Measurements from ENCODE around the gene AUTS2.

The AUTS2 gene

GRCh38 chr7:69739931-69740431, 141.7 kb downstream of the AUTS2 start:
- Histone ChIP-seq H3K9me3 (ENCODE audit: insufficient read depth, low read depth, low read length) (no peaks in the 10 kb centered on the region), H4K20me1 (ENCODE audit: insufficient read depth, low read length, poor library complexity, severe bottlenecking) (peaks cover 40% of the 10 kb centered on the region), H3K36me3 (ENCODE audit: insufficient read depth, low read length) (no peaks in the 10 kb centered on the region), H3K27me3 (ENCODE audit: insufficient read depth, low read length, poor library complexity, severe bottlenecking) (no peaks in the 10 kb centered on the region), H3K79me2 (ENCODE audit: insufficient read depth, low read length) (peaks cover 87% of the 10 kb centered on the region), H2AFZ (ENCODE audit: low read length) (no peak overlapping the region), H3K9ac (ENCODE audit: low read depth, low read length, poor library complexity, severe bottlenecking) (no peak overlapping the region), H3K4me3 (ENCODE audit: low read length, poor library complexity, severe bottlenecking) (no peak overlapping the region), H3F3A (ENCODE audit: low read depth) (no peaks in the 10 kb centered on the region), H3K4me1 (ENCODE audit: insufficient read depth, low read length, poor library complexity, severe bottlenecking) (peaks cover 45% of the 10 kb centered on the region), H3K4me2 (ENCODE audit: low read depth, low read length, poor library complexity, severe bottlenecking) (peak overlapping the region; percentile 16), H3K9me2 (replicated peaks; ENCODE audit: low read depth, low read length) (no peaks in the 10 kb centered on the region)
- TF ChIP-seq EZH2phosphoT487 (IDR thresholded peaks at IDR 0.05; ENCODE audit: borderline replicate concordance), result no peak

GRCh38 chr7:69742237-69742636, 144.0 kb downstream of the AUTS2 start:
- Histone ChIP-seq H3K4me3 (ENCODE audit: low read length, poor library complexity, severe bottlenecking) (no peak overlapping the region), H3K9me2 (replicated peaks; ENCODE audit: low read depth, low read length) (no peaks in the 10 kb centered on the region), H2AFZ (ENCODE audit: low read length) (no peak overlapping the region), H3K9me3 (ENCODE audit: insufficient read depth, low read depth, low read length) (no peaks in the 10 kb centered on the region), H3K4me2 (ENCODE audit: low read depth, low read length, poor library complexity, severe bottlenecking) (no peak overlapping the region), H3K9ac (ENCODE audit: low read depth, low read length, poor library complexity, severe bottlenecking) (no peak overlapping the region), H4K20me1 (ENCODE audit: insufficient read depth, low read length, poor library complexity, severe bottlenecking) (peaks cover 34% of the 10 kb centered on the region), H3K36me3 (ENCODE audit: insufficient read depth, low read length) (no peaks in the 10 kb centered on the region), H3K27me3 (ENCODE audit: insufficient read depth, low read length, poor library complexity, severe bottlenecking) (no peaks in the 10 kb centered on the region), H3F3A (ENCODE audit: low read depth) (no peaks in the 10 kb centered on the region), H3K4me1 (ENCODE audit: insufficient read depth, low read length, poor library complexity, severe bottlenecking) (peaks cover 41% of the 10 kb centered on the region), H3K79me2 (ENCODE audit: insufficient read depth, low read length) (peaks cover 89% of the 10 kb centered on the region)
- TF ChIP-seq EZH2phosphoT487 (IDR thresholded peaks at IDR 0.05; ENCODE audit: borderline replicate concordance) (no peak), CTCF (conservative IDR thresholded peaks at IDR 0.05; ENCODE audit: low read length) (no peak)

GRCh38 chr7:69743436-69743835, 145.2 kb downstream of the AUTS2 start:
- Histone ChIP-seq H3K9ac (ENCODE audit: low read depth, low read length, poor library complexity, severe bottlenecking) (no peak overlapping the region), H2AFZ (ENCODE audit: low read length) (no peak overlapping the region), H3K9me3 (ENCODE audit: insufficient read depth, low read depth, low read length) (no peaks in the 10 kb centered on the region), H4K20me1 (ENCODE audit: insufficient read depth, low read length, poor library complexity, severe bottlenecking) (peaks cover 27% of the 10 kb centered on the region), H3K27me3 (ENCODE audit: insufficient read depth, low read length, poor library complexity, severe bottlenecking) (no peaks in the 10 kb centered on the region), H3K4me3 (ENCODE audit: low read length, poor library complexity, severe bottlenecking) (no peak overlapping the region), H3K79me2 (ENCODE audit: insufficient read depth, low read length) (peaks cover 90% of the 10 kb centered on the region), H3K4me1 (ENCODE audit: insufficient read depth, low read length, poor library complexity, severe bottlenecking) (peaks cover 40% of the 10 kb centered on the region), H3K9me2 (replicated peaks; ENCODE audit: low read depth, low read length) (no peaks in the 10 kb centered on the region), H3K36me3 (ENCODE audit: insufficient read depth, low read length) (no peaks in the 10 kb centered on the region), H3K4me2 (ENCODE audit: low read depth, low read length, poor library complexity, severe bottlenecking) (no peak overlapping the region), H3F3A (ENCODE audit: low read depth) (no peaks in the 10 kb centered on the region)
- no peak for TF ChIP-seq EZH2phosphoT487 (IDR thresholded peaks at IDR 0.05; ENCODE audit: borderline replicate concordance)
- no peak for TF ChIP-seq CTCF (conservative IDR thresholded peaks at IDR 0.05; ENCODE audit: low read length)

- Histone ChIP-seq H3K79me2 (ENCODE audit: insufficient read depth, low read length) (peaks cover 90% of the 10 kb centered on the region), H4K20me1 (ENCODE audit: insufficient read depth, low read length, poor library complexity, severe bottlenecking) (peaks cover 22% of the 10 kb centered on the region), H2AFZ (ENCODE audit: low read length) (no peak overlapping the region), H3K4me2 (ENCODE audit: low read depth, low read length, poor library complexity, severe bottlenecking) (no peak overlapping the region), H3K9me3 (ENCODE audit: insufficient read depth, low read depth, low read length) (no peaks in the 10 kb centered on the region), H3K4me3 (ENCODE audit: low read length, poor library complexity, severe bottlenecking) (no peak overlapping the region), H3K9me2 (replicated peaks; ENCODE audit: low read depth, low read length) (no peaks in the 10 kb centered on the region), H3K36me3 (ENCODE audit: insufficient read depth, low read length) (no peaks in the 10 kb centered on the region), H3F3A (ENCODE audit: low read depth) (no peaks in the 10 kb centered on the region), H3K4me1 (ENCODE audit: insufficient read depth, low read length, poor library complexity, severe bottlenecking) (peaks cover 40% of the 10 kb centered on the region), H3K9ac (ENCODE audit: low read depth, low read length, poor library complexity, severe bottlenecking) (no peak overlapping the region), H3K27me3 (ENCODE audit: insufficient read depth, low read length, poor library complexity, severe bottlenecking) (no peaks in the 10 kb centered on the region)
- TF ChIP-seq CTCF (conservative IDR thresholded peaks at IDR 0.05; ENCODE audit: low read length) (no peak), EZH2phosphoT487 (IDR thresholded peaks at IDR 0.05; ENCODE audit: borderline replicate concordance) (no peak)
These were observed 145.8 kb downstream of the AUTS2 start for GRCh38 chr7:69744026-69744425.
